Spinal cord (tissue), 10 donors: Measurements from ENCODE around the gene PIK3C2B. TPM values are rescaled to one million over a fixed set of nuclear protein-coding genes. Genes with fewer than 3 reads are reported as not detected.
"Not testable (repeated sequence)": the region's sequence is repeated elsewhere in the genome, so short reads cannot be mapped to it uniquely, and the experiment has no call there.

Experiments
- DNase-seq, 6 donors: peaks; one replicate each; pipeline versions ENCODE4 v3.0.0 to v3.0.0-alpha.2; 2013 to 2015; ENCODE audit warnings: low spot score in 6 of 6, low read depth in 4 of 6
- H3K27ac ChIP-seq: one replicate; pipeline ENCODE4 v1.5.1; 2013; ENCODE audit warnings: low read depth, low read length, control low read depth
- H3K27me3 ChIP-seq: one replicate; pipeline ENCODE4 v1.6.1; 2013; ENCODE audit warnings: low read length; ENCODE audit not compliant: control insufficient read depth, insufficient read depth
- H3K36me3 ChIP-seq: one replicate; pipeline ENCODE4 v1.6.1; 2013; ENCODE audit warnings: low read length; ENCODE audit not compliant: control insufficient read depth, insufficient read depth
- H3K4me1 ChIP-seq: one replicate; pipeline ENCODE4 v1.6.1; 2013; ENCODE audit warnings: low read length; ENCODE audit not compliant: control insufficient read depth, insufficient read depth
- H3K4me3 ChIP-seq: one replicate; pipeline ENCODE4 v1.5.1; 2013; ENCODE audit warnings: low read depth, low read length, control low read depth
- H3K9me3 ChIP-seq: one replicate; pipeline ENCODE4 v1.6.1; 2013; ENCODE audit warnings: low read length; ENCODE audit not compliant: control insufficient read depth, insufficient read depth
- WGBS: methylation state at CpG from one replicate; pipeline ENCODE4 v1.1.5; 2013; ENCODE audit warnings: missing lambda C conversion rate; ENCODE audit not compliant: insufficient coverage; 5-methylcytosine and 5-hydroxymethylcytosine counted together
- polyA plus RNA-seq, 2 donors: library from polyadenylated mRNA; unstranded; fragments of 120-200 nt; gene quantifications; one replicate each; pipeline ENCODE4 v1.2.1, GENCODE V29; 2013; ENCODE audit not compliant: insufficient read length in 2 of 2
- total RNA-seq, 2 donors: library from RNA; depleted of rRNA in 1 of 2; stranded (reverse); fragments of 120-200 nt in 1 of 2; fragments of >200 nt in 1 of 2; gene quantifications; one replicate each; pipeline versions ENCODE4 v1.2.3 to v1.2.4, GENCODE V29; 2013 to 2014
- donor health status: healthy.

Gene PIK3C2B
- total and polyA plus RNA-seq, 4 donors, result 23.9 to 39.8 (median 25.8) TPM

GRCh38 chr1:204524986-204525385 lies 30.4 kb upstream of the PIK3C2B start:
- WGBS, result no CpG with 5 or more reads among the region's 3 CpGs
- no peaks in the 10 kb centered on the region for H3K9me3 ChIP-seq
- no peak for DNase-seq
- H3K36me3 ChIP-seq, result peaks cover 43% of the 10 kb centered on the region
- H3K27me3 ChIP-seq, result no peaks in the 10 kb centered on the region
- no peaks in the 10 kb centered on the region for H3K4me1 ChIP-seq
- H3K4me3 ChIP-seq, result no peak overlapping the region
- no peak overlapping the region for H3K27ac ChIP-seq

GRCh38 chr1:204523605-204524215 lies 29.1 kb upstream of the PIK3C2B start:
- DNase-seq, result no peak
- WGBS, result 99% methylated on average over 6 of the region's 9 CpGs

GRCh38 chr1:204521941-204522521 lies 27.4 kb upstream of the PIK3C2B start:
- Histone ChIP-seq H3K4me1 (peaks cover 11% of the 10 kb centered on the region), H3K36me3 (peaks cover 23% of the 10 kb centered on the region)
- DNase-seq, H3K9me3 ChIP-seq, H3K4me3 ChIP-seq, H3K27me3 ChIP-seq, H3K27ac ChIP-seq: not testable (repeated sequence)
- 75% methylated on average over 4 of the region's 5 CpGs for WGBS

More at GRCh38 chr1:204523605-204524215, 29.1 kb upstream of the PIK3C2B start:
- no peaks in the 10 kb centered on the region for H3K4me1 ChIP-seq
- no peak overlapping the region for H3K4me3 ChIP-seq
- no peaks in the 10 kb centered on the region for H3K27me3 ChIP-seq
- H3K36me3 ChIP-seq, result peaks cover 34% of the 10 kb centered on the region
- no peaks in the 10 kb centered on the region for H3K9me3 ChIP-seq
- H3K27ac ChIP-seq, result no peak overlapping the region

- DNase-seq, result no peak
- Histone ChIP-seq H3K27me3 (no peaks in the 10 kb centered on the region), H3K9me3 (no peaks in the 10 kb centered on the region), H3K4me3 (no peak overlapping the region), H3K4me1 (peaks cover 15% of the 10 kb centered on the region), H3K27ac (no peak overlapping the region), H3K36me3 (peaks cover 14% of the 10 kb centered on the region)
- 33% methylated on average over 1 of the region's 5 CpGs for WGBS
Observed at GRCh38 chr1:204520834-204521709, 26.5 kb upstream of the PIK3C2B start.

GRCh38 chr1:204517382-204517781 lies 22.8 kb upstream of the PIK3C2B start:
- not testable (repeated sequence) for H3K27ac ChIP-seq, H3K9me3 ChIP-seq, H3K27me3 ChIP-seq, DNase-seq, H3K36me3 ChIP-seq
- Histone ChIP-seq H3K4me1 (peaks cover 20% of the 10 kb centered on the region), H3K4me3 (peak overlapping the region; percentile 98)
- 94% methylated on average over 18 of the region's 19 CpGs for WGBS

GRCh38 chr1:204516180-204516879 lies 21.7 kb upstream of the PIK3C2B start, which contains the start of gene MDM4:
MDM4 (plus strand) TSS chr1:204516406; CDS start chr1:204525519, 9,113 bp downstream.
- Histone ChIP-seq H3K4me1 (peaks cover 20% of the 10 kb centered on the region), H3K27me3 (no peaks in the 10 kb centered on the region), H3K36me3 (peaks cover 6% of the 10 kb centered on the region), H3K27ac (peak within 1 kb of the TSS; percentile 95), H3K9me3 (no peaks in the 10 kb centered on the region), H3K4me3 (peak within 1 kb of the TSS; percentile 98)
- WGBS, result 0% methylated on average over 37 of the region's 43 CpGs
- peak; percentile 84 to 99 (median 91) for DNase-seq

GRCh38 chr1:204514828-204515227 lies 20.2 kb upstream of the PIK3C2B start:
- no peak for DNase-seq
- 100% methylated on average over 1 of the region's 2 CpGs for WGBS
- H3K4me3 ChIP-seq, result no peak overlapping the region

GRCh38 chr1:204513117-204513716 lies 18.6 kb upstream of the PIK3C2B start:
- no peaks in the 10 kb centered on the region for H3K27me3 ChIP-seq
- peaks cover 20% of the 10 kb centered on the region for H3K4me1 ChIP-seq
- no peak overlapping the region for H3K27ac ChIP-seq
- DNase-seq, result peak in 1 of 6 donors; percentile 10
- WGBS, result 73% methylated on average over 7 of the region's 15 CpGs
- H3K9me3 ChIP-seq, result no peaks in the 10 kb centered on the region
- H3K4me3 ChIP-seq, result no peak overlapping the region
- no peaks in the 10 kb centered on the region for H3K36me3 ChIP-seq

More at GRCh38 chr1:204514828-204515227, 20.2 kb upstream of the PIK3C2B start:
- no peak overlapping the region for H3K27ac ChIP-seq
- H3K4me1 ChIP-seq, result peaks cover 20% of the 10 kb centered on the region
- H3K36me3 ChIP-seq, result peaks cover 6% of the 10 kb centered on the region
- H3K9me3 ChIP-seq, result no peaks in the 10 kb centered on the region
- no peaks in the 10 kb centered on the region for H3K27me3 ChIP-seq

- no peaks in the 10 kb centered on the region for H3K9me3 ChIP-seq
- no peak overlapping the region for H3K27ac ChIP-seq
- peaks cover 5% of the 10 kb centered on the region for H3K4me1 ChIP-seq
- H3K4me3 ChIP-seq, result no peak overlapping the region
- no peaks in the 10 kb centered on the region for H3K27me3 ChIP-seq
- no peak for DNase-seq
- no peaks in the 10 kb centered on the region for H3K36me3 ChIP-seq
Observed at GRCh38 chr1:204511366-204511765, 16.8 kb upstream of the PIK3C2B start.
